ENCODE data around the gene NCAN.

Gene NCAN

GRCh38 chr19:19261350-19262189, 49.8 kb downstream of the NCAN start:
- peak; percentile 57 for DNase-seq

GRCh38 chr19:19262190-19263057, 50.7 kb downstream of the NCAN start:
- DNase-seq: peak; percentile 23

- no peak for DNase-seq
Measured at GRCh38 chr19:19263886-19264487, 52.2 kb downstream of the NCAN start.

GRCh38 chr19:19267305-19267704, 55.5 kb downstream of the NCAN start:
- DNase-seq: no peak

GRCh38 chr19:19268453-19269385, 57.0 kb downstream of the NCAN start:
- DNase-seq: no peak

GRCh38 chr19:19269952-19270694, 58.4 kb downstream of the NCAN start:
- DNase-seq: no peak

- DNase-seq: no peak
Measured at GRCh38 chr19:19270749-19271571, 59.2 kb downstream of the NCAN start.

- DNase-seq: no peak
Measured at GRCh38 chr19:19271828-19272599, 60.3 kb downstream of the NCAN start.

GRCh38 chr19:19274146-19274545, 62.4 kb downstream of the NCAN start:
- DNase-seq: no peak

GRCh38 chr19:19274716-19275565, 63.2 kb downstream of the NCAN start:
- DNase-seq: no peak

GRCh38 chr19:19276386-19276785, 64.6 kb downstream of the NCAN start:
- no peak for DNase-seq

- DNase-seq: no peak
Measured at GRCh38 chr19:19276851-19277250, 65.1 kb downstream of the NCAN start.

- DNase-seq: no peak
Measured at GRCh38 chr19:19278315-19278714, 66.6 kb downstream of the NCAN start.

- no peak for DNase-seq
Measured at GRCh38 chr19:19279062-19279612, 67.4 kb downstream of the NCAN start.

- DNase-seq: no peak
Measured at GRCh38 chr19:19279853-19280252, 68.1 kb downstream of the NCAN start.

GRCh38 chr19:19280561-19280960, 68.8 kb downstream of the NCAN start:
- DNase-seq: no peak

- no peak for DNase-seq
Measured at GRCh38 chr19:19285686-19286085, 73.9 kb downstream of the NCAN start.

- no peak for DNase-seq
Measured at GRCh38 chr19:19292607-19293006, 80.8 kb downstream of the NCAN start.

All from right kidney (tissue), 1 donor.